HUDEP-2 (cell line): ENCODE measurements around the gene TTC33.
"Not testable (repeated sequence)": the region's sequence is repeated elsewhere in the genome, so short reads cannot be mapped to it uniquely, and the experiment has no call there.

Source experiments
- DNase-seq, 76 experiments: peaks; one replicate each; lab custom pipeline; 2025; ENCODE audit not compliant: unreplicated experiment in 76 of 76; lab: John Stamatoyannopoulos, UW

The TTC33 gene

GRCh38 chr5:40755407-40756365 is at the start of gene TTC33:
Gene TTC33 (minus strand): TSS chr5:40755961. CDS start chr5:40747018, 8,943 bp downstream.
- DNase-seq = peak in 75 of 76 experiments; percentile 22 to 93 (median 87)

- DNase-seq = peak in 73 of 76 experiments; percentile 17 to 95 (median 69)
Measured at GRCh38 chr5:40801771-40802562, 46.2 kb upstream of the TTC33 start.

GRCh38 chr5:40799258-40799657 is 43.5 kb upstream of the TTC33 start:
- peak in 3 of 76 experiments; percentile 8 to 12 (median 12) for DNase-seq

GRCh38 chr5:40798801-40799210 is 43.0 kb upstream of the TTC33 start:
- DNase-seq = peak in 6 of 76 experiments; percentile 17 to 44 (median 39)

GRCh38 chr5:40798012-40798800 is 42.4 kb upstream of the TTC33 start, which contains the start of gene PRKAA1:
Gene PRKAA1 (minus strand): TSS chr5:40798374. CDS start chr5:40798189, 185 bp downstream.
- DNase-seq = peak in 73 of 76 experiments; percentile 14 to 91 (median 78)

- peak in 72 of 76 experiments; percentile 8 to 75 (median 62) for DNase-seq
Measured at GRCh38 chr5:40797273-40798011, 41.7 kb upstream of the TTC33 start.

- no peak for DNase-seq
Measured at GRCh38 chr5:40796487-40796889, 40.7 kb upstream of the TTC33 start.

- not testable (repeated sequence) for DNase-seq
Measured at GRCh38 chr5:40794877-40795276, 39.1 kb upstream of the TTC33 start.

- DNase-seq = not testable (repeated sequence)
Measured at GRCh38 chr5:40794340-40794739, 38.6 kb upstream of the TTC33 start.

- DNase-seq = not testable (repeated sequence)
Measured at GRCh38 chr5:40792691-40793090, 36.9 kb upstream of the TTC33 start.

GRCh38 chr5:40791715-40792139 is 36.0 kb upstream of the TTC33 start:
- DNase-seq = peak in 3 of 76 experiments; percentile 6 to 20 (median 12)

- no peak for DNase-seq
Measured at GRCh38 chr5:40790947-40791593, 35.3 kb upstream of the TTC33 start.

- not testable (repeated sequence) for DNase-seq
Measured at GRCh38 chr5:40788941-40789340, 33.2 kb upstream of the TTC33 start.

- DNase-seq = no peak
Measured at GRCh38 chr5:40787986-40788385, 32.2 kb upstream of the TTC33 start.

- DNase-seq = not testable (repeated sequence)
Measured at GRCh38 chr5:40786664-40787063, 30.9 kb upstream of the TTC33 start.

GRCh38 chr5:40784916-40785315 is 29.2 kb upstream of the TTC33 start:
- DNase-seq = no peak

GRCh38 chr5:40784027-40784653 is 28.4 kb upstream of the TTC33 start:
- no peak for DNase-seq

GRCh38 chr5:40781843-40782409 is 26.2 kb upstream of the TTC33 start:
- DNase-seq = no peak
